HG03521 (cell line): ENCODE data around the gene TRAPPC10.
"Not testable (repeated sequence)": the region's sequence is repeated elsewhere in the genome, so short reads cannot be mapped to it uniquely, and the experiment has no call there.

ENCODE experiments used
- ATAC-seq: cut with Tn5 transposase; IDR thresholded peaks from one replicate; pipeline ENCODE4 v1.9.1; 2021; ENCODE audit warnings: mild to moderate bottlenecking, moderate library complexity; ENCODE audit not compliant: unreplicated experiment

Gene TRAPPC10

DNA sequence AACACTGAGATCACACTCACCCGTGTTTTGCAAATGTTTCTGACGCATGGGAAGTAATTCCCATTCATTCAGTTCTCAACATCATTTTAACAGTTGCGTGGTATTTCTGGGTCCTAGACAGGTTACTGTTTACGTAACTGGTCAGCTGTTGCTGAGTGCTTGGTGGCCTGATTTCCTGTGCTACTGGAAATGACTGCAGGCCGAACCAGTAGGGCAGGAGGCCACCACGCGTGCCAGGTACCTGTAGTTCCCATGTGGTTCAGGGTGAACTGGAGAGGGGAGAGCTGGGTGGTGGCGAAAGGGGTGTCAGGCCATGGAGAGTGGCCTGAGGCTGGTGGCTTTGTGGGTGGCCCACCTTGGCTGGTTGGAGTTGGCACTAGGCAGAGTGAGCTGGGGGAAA lies 122.6 kb downstream of the TRAPPC10 start:
- ATAC-seq, result not testable (repeated sequence)

DNA sequence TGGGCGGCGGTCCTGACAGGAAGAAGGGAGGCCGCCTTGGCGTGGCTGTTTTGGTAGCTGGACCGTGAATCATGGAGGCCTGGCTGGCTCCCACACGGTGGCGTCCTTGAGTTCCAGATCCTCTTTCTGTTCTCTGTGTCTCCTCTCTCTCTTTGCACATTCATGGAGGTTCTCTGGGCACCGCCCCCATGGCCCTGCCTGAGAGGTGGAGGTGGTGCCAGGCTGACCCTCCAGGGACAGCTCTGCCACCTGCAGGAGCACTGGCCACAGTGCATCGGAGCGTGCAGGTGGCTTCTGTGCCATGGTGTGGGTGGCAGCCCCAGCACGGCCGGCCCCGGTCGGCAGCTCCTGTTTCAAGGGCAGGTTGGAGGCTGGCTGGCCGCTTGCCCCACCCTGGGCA lies 125.9 kb downstream of the TRAPPC10 start:
- not testable (repeated sequence) for ATAC-seq

DNA sequence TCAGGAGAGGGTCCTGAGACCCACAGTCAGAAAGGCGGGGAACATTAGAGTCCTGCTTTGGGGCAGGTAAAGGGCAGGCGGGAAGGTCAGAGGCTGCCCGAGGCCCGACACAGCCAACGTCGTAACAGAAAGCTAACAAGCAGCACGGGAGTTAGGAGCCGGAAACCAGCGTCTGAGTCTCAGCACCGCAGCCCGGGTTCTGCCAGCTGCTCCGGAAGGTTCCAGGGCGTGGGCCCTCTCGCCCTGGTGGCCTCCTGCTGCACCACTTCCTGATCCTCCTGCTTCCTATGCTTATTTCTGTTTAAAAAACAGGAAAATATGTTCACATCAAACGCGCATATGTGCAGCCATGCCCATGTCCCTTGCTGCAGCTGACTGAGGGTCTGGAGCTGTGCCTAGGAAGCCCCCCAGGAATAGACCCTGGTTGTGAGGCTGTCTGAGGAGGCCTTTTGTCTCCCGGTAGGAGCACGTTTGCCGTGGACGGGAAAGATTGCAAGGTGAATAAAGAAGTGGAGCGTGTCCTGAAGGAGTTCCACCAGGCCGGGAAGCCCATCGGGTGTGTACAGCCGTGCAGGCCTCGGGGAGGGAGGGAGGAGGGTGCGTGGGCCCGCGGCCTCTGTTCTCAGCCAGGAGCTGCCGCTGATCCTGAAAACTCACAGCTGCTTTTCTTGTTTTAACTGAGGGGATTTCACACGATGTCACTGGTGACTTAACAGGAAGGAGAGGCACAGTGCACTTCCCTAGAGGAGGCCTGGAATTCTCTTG lies 127.9 kb downstream of the TRAPPC10 start:
- ATAC-seq, result not testable (repeated sequence)

DNA sequence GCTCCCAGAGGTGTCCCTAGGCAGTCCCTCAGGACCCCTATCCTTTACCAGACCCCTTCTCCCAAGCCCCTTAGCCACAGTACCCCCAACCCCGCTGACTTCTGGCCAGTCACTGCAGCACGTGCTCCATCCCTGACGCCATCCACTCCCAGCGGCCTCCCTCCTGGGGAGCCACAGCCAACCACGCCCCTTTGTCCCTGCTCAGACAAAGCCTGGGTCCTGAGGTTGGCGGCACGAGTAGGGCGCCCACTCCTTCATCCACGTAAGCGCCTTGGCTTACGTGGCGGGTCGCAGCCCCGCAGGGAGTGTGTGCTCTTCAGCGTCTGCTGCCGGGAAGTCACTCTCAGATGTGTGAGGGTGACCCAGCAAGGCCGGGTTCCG lies 128.4 kb downstream of the TRAPPC10 start:
- ATAC-seq, result not testable (repeated sequence)

DNA sequence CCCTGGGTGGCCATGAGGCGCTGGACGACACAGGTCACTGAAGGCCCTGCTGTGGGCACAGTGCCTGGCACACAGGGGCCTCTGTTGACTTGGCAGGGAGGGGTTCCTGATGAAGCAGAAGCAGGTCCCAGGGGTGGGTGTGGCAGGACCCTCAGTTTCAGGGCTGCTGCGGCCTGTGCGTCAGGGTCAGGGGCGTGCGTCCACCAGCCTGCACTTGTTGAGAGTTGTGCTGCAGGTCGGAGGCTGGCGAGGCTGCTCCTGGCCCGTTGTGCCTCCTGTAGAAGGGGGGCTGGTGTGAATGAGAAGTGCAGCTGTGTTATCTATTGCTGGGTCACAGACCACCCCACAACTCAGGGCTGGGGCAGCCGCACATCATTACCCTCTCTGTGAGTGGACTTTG lies 130.4 kb downstream of the TRAPPC10 start:
- ATAC-seq, result not testable (repeated sequence)

DNA sequence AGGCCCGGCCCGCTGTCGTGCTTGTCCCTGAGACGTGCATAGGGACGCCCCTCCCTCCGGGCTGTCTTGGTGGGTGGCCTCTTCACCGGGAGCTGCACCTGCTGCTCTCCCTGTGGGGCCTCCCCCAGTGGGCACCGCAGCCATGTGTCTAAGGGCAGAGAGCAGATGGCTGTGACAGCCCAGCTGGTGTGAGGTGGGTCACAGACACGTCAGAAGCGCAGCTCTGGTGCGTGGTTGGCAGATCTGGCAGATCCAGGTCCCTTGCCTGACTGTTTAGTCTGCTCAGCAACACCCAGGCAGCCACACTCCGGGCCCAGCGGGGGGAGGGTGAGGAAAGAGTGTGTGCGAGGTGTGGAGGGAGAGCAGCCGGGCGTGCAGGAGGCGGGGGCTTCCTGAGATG lies 131.3 kb downstream of the TRAPPC10 start:
- peak; percentile 32 for ATAC-seq

DNA sequence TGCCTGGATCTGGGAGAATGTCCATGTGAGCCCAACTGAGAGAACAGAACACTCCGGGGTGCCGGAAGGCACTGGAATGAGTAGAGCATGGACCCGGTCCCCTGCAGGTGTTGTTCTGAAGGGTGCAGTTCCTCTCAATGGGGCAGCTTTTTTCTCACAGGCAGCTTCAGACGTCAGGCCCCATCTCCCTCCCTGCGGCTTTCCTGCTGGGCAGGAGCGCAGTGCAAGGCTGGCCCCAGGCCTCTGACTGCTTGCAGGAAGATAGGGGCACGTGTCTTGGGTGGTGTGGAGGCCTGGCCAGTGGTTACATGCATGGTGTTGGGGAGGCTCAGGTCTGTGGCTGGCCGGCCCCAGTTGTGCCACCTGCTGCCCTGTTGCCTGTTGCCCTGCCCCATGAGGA lies 131.9 kb downstream of the TRAPPC10 start:
- not testable (repeated sequence) for ATAC-seq

DNA sequence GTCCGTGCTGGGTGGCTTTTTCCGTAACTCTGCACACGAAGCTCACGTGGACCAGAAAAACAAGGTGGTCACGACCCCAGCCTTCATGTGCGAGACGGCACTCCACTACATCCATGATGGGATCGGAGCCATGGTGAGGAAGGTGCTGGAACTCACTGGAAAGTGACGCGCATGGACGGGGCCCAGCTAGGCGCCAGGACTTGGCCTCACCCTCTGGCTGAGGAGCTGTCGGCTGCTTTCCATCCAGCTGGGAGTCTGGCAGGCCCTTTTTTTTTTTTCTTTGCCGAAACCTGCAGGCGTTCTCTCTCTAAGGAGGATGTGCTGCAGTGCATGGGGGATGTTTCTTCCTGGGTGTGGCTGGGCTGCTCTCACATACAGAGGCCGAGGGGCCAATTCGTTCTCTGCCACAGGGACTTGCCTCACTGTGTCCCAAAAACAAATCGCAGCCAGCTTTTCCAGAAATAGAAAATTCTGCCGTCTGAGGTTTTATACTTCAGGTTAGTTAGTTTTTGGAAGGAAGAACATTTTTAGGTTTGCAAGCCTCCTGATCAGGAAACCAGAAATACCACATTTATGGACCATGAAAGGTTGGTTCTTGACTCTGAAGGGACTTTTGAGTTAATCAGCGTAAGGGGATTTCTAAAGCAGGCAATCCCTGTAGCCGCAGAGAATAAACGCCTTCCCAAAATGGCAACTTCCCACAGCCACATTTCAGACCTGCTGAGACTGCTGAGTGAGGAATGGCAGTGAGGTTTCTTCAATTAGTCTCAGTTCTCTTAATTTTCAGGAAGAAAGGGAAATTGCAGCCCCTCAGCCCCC lies 132.9 kb downstream of the TRAPPC10 start:
- ATAC-seq, result not testable (repeated sequence)

DNA sequence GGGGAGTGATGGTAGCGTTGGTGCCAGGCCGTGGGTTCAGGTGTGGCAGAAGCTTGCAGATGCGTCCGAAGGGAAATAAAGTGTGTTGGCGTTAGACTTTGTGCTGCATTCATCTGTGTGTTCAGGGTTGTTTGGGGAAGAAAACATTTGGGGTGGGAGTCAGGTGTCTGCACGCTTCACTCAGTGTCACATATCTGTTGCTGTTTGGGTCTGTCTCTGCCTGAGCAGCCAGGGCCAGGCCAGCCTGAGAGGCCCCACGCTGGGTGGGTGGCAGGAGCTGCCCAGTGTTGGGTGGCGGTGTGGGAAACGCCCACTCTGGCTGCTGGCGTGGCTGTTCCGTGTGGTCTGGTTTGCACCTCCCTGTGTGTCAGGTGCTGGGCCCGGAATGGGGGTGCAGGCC lies 133.5 kb downstream of the TRAPPC10 start:
- ATAC-seq, result not testable (repeated sequence)

DNA sequence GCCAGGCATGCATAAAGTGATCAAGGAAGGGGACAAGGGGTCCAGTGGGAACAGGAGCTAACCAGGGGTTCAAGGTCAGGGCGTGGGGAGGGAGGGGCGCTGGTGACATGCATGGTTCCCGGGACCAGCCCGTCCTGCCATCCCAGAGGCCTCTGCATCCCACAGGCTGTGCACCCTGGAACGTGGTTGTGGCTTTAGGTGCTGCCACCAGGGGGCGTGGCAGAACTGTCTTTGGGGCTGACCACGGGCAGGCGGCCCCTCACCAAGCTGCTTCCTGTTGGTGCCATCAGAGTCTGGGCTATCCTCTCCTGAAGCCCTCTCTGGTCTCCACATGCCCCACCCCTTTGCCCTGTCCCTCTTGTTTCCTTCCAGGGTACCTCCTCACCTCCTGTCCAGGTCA lies 135.0 kb downstream of the TRAPPC10 start:
- ATAC-seq, result not testable (repeated sequence)

DNA sequence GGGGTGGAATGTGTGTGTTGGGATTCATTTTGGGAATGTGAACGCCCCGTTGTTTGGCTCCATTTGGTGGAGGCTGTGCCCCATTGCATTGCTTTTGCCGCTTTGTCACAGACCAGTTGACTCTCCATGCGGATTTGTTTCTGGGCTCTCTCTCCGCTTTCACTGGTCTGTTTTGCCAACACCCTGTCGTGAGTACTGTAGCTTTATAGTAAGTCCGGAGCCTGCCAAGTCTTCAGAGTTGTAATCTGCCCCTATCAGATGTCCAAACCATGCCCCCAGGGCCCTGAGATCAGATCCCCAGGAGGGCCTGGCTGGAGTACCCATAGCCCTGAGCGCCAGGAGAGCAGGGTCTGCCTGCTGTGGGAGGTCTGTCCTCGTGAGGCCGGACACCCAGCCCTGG lies 138.1 kb downstream of the TRAPPC10 start:
- not testable (repeated sequence) for ATAC-seq

DNA sequence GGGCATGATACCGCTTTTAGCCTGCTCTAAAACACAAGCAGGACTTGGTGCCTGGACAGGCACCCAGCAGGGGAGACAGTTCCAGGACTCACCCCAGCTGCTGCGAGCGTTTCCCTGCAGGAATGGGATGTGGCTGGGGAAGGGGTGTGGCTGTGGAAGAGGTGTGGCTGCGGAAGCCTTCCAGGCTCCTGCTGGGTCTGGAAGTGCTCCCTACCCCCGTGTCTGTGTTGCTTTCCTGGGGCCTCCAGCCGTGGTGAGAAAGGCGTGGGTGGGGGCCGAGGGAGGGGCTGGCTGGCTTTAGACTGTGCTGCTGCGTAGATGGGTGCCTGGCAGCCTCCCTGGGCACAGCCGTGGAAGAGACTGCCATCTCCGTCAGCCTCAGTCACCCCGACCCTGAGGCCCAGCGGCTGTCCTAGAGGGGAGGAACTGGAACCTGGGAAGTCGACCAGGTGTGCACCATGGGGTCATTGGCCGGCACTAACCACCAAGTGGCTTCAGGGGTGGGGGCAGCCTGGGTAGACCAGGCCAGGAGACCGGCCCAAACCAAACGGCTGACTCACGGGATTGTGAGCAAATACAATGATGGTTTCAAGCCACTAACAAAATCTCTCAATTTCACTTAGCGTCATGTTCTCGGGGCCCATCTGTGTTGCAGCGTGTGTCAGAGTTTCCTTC lies 141.2 kb downstream of the TRAPPC10 start:
- not testable (repeated sequence) for ATAC-seq

DNA sequence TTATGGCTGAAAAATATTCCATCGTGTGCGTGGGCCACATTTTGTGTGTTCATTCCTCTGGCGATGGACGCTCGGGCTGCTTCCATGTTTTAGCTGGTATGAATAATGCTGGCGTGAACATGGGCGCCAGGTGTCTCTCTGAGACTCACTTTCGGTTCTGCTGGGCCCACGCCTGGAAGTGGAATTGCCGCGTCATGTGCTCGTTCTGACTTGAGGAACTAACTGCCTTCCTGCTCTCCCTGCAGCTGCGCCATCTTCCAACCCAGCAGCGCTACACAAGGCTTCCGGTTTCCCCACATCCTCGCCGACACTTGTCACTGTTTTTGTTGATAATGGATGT lies 141.8 kb downstream of the TRAPPC10 start:
- not testable (repeated sequence) for ATAC-seq

DNA sequence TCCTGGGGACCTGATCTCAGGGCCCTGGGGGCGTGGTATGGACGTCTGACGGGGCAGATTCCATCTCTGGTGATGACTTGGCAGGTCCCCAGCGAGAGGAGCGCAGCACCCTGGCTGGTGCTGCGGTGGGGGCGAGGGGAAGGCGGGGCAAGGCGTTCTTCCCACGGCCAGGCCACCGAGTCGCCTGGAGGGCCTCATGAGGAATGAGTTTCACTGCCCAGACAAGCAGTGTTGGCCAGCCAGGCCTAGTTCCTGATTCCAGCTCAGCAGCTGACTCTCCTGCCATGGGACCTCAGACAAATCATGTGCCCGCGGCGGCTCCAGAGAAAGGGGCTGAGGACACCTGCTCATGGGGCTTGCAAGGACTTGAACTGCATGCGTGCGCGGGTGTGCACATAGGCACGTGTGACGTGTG lies 142.7 kb downstream of the TRAPPC10 start:
- peak; percentile 16 for ATAC-seq

DNA sequence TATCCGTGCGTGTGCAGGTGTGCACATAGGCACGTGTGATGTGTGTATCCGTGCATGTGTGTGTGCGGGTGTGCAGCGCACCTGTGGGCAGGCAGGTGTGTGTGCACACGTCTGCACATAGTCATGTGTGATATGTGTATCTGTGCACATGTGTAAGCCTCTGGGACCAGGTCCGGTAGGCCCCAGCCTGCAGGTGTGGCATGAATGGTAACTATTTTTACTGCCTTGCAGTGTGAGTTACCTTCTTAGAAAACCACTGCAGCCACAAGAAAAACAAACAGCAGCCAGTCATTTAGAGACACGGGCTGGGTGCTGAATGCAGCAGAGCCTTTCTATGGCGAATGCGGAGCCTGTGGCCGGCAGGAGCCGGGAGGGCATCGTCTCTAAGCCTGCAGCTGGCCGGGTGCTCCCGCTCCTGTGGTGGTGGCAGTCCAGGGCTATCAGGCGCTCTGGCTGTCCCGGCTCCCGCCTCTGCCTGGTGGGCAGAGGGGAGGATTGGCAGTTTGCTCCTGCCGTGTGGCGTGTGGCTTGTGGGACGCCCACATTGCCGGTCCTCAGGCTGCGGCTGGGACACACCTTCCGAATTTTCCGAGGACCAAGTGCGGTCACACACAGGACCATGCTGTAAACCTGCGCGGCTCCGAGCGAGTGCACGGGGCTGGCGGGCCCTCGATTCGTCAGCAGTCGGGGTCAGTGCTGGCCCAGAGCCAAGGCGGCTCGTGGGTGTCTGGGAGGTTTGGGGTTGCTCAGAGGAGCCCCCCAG lies 143.3 kb downstream of the TRAPPC10 start:
- ATAC-seq, result peak; percentile 34

DNA sequence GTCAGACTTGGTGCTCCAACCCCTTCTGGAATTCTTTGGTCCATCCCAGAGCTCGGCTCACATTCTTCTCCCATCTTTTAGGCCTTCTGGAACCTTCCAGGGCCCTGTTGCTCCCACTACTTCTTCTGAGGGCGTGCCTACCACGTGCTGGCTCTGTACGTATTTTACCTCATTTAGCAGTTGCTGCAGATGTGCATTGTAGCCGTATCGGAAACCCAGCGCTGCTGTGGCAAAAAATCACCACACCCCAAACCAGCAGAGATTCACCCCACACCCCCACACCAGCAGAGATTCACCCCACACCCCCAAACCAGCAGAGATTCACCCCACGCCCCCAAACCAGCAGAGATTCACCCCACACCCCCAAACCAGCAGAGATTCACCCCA lies 143.9 kb downstream of the TRAPPC10 start:
- ATAC-seq, result not testable (repeated sequence)
